Erythroblast (primary cell): Measurements from ENCODE around the gene MSI2.

Source experiments
- DNase-seq, 2 experiments: peaks; one replicate each; lab custom pipeline; 2025; lab: John Stamatoyannopoulos, UW
- GATA1 ChIP-seq: IDR thresholded peaks from 2 replicates; pipeline ENCODE4 v1.6.1; 2011; ENCODE audit warnings: low read depth, mild to moderate bottlenecking, control low read depth, low read length, moderate library complexity
- POLR2A ChIP-seq: IDR thresholded peaks from 2 replicates; pipeline ENCODE4 v1.6.1; 2011; ENCODE audit warnings: mild to moderate bottlenecking, low read length

The MSI2 gene

DNA sequence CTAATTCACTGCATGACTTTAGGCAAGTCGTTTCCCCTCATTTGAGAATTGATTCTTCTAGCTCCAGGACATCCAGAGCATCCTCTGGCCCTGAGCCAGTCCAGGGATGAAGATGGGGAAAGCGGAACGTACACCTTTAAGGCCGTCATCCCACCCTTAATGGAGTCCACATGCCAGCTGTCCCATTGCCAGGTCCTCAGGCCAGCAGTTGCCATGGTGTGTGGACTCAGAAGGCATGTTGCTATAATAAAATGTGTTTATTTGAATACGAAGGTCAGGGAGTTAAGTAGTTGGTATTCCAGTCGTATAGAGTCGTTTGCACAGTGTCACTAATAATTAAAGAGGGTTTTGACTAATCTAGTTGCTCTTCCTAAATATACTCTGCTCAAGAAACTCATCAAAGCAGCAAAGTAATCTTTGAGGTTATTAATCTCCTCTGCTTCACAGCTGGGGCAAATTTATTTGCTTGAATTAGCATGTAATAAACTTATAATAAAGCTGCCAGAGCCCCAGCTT lies 458.4 kb downstream of the MSI2 start:
- no peak for TF ChIP-seq GATA1
- no peak for TF ChIP-seq POLR2A
- no peak for DNase-seq

GRCh38 chr17:57715981-57716380 lies 459.7 kb downstream of the MSI2 start:
- DNase-seq: no peak
- TF ChIP-seq GATA1 (no peak), POLR2A (no peak)

DNA sequence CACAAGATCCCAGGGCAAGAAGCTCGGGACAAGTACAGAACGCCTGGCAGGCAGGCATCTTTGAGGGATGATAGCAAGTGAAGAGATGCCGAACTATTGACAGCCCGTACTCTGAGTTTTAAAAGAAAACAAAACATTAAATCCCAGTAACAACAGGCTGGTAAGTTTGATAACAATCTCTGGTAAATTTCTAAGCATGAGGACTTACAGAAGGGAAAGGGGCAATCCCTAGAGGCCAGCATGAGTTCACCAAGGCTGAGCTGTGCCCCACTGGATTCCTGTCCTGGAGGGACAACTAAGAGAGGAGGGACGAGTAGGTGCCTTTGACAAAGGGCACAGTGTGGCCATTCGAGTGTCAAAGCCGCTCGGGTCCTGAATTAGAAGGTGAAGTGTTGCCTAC lies 462.6 kb downstream of the MSI2 start:
- TF ChIP-seq POLR2A (no peak), GATA1 (no peak)
- DNase-seq: no peak

DNA sequence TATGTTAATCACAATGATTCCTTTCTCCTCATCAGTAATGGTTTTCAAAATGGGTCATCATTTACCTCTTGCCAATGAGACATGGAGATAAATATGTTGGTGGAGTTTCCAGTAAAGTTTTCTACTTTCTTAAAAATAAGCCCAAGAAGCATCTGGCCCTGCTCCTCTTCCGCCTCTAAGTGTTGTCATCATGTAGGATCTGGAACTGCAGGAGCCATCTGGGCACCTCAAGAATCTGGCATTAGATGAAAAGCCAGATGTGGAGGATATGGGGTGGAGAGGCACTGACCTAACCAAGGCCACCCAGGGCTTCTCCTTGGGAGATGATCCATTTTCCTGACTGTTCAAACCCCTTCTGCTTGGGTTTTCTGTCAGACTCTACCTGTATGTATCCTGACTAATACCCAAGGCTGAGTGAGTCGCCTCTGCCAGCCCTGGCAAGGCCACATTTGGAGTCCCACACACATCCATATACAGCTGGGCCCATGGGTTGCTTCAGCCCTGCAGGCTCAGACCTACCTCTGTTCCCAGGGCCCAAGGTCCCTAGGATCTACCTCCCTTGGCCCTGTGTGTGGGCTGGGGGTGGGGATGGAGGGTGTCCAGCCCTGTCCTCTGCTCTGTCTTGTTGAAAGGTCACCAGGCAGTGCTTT lies 464.2 kb downstream of the MSI2 start:
- TF ChIP-seq POLR2A (no peak), GATA1 (no peak)
- no peak for DNase-seq

DNA sequence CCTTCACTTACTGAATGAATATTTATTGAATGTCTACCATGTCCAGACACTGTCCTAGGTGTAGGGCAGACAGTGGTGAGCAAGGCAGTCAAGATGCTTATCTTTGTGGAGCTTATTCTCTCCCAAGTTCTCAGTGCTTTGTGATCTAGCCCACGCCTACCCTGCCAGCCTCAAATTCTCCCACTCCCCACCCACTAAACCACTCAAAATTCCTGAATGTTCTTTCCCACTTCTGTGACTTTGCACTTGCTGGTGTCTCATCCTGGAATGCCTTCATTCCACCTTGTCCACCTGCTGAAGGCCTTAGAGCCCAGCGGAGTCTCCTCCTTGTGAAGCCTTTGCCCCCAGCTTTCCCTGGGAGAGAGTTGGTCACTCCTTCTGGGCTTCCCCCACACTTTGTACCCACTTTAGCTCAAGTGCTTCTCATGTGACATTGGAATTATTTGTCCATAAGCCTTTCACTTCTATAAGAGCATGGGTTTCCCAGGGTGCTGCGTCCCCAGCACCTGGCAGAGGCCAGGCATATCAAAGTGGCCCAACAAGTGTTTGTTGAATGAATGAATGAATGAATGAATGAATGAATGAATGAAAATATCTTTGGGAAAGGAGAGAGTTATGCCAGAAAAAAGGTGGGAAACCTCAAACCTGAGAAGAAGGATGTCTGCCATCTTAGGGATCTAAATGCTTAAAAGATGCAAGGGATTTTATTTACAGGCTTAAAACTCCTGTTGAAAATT lies 465.8 kb downstream of the MSI2 start:
- DNase-seq: no peak

GRCh38 chr17:57722704-57723043 lies 466.4 kb downstream of the MSI2 start:
- no peak for DNase-seq
- TF ChIP-seq POLR2A (no peak), GATA1 (no peak)

More for the DNA sequence above, 465.8 kb downstream of the MSI2 start:
- no peak for TF ChIP-seq POLR2A
- TF ChIP-seq GATA1: no peak

DNA sequence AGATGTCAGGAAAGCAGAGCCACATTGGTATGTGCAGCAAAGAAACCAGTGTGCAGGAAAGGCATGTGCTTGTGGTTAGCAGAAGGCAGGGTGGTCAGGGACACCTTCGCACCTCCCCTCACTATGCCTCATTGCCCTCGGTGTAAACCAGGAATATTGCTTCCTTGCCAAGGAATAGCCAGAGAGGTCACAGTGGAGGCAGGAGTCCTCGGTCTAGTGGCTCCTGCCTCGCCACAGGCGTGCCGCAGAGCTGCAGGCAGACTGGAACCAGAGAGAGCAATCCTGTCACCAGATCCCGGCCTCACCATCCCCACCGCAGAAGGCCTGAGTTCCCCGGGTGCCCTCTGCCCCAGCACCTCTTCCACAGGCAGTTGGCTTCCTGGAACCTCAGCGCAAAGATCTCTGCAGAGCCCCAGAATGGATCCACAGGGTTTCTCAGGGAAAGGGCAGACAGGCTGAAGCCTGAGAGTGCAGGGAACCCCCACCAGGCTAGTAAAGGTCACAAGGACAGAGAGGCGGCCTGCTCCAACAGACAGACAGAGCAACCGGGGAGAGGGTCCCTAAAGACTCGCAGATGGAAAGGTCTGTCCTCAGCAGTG lies 467.2 kb downstream of the MSI2 start:
- DNase-seq: no peak
- TF ChIP-seq GATA1 (no peak), POLR2A (no peak)

- TF ChIP-seq POLR2A: no peak
- no peak for TF ChIP-seq GATA1
- no peak for DNase-seq
These were observed 467.9 kb downstream of the MSI2 start for GRCh38 chr17:57724026-57724728.

- DNase-seq: no peak
- no peak for TF ChIP-seq GATA1
- TF ChIP-seq POLR2A: no peak
These were observed 468.4 kb downstream of the MSI2 start for GRCh38 chr17:57724729-57725125.

- no peak for DNase-seq
- TF ChIP-seq GATA1 (no peak), POLR2A (no peak)
These were observed 470.0 kb downstream of the MSI2 start for GRCh38 chr17:57726213-57726790.

DNA sequence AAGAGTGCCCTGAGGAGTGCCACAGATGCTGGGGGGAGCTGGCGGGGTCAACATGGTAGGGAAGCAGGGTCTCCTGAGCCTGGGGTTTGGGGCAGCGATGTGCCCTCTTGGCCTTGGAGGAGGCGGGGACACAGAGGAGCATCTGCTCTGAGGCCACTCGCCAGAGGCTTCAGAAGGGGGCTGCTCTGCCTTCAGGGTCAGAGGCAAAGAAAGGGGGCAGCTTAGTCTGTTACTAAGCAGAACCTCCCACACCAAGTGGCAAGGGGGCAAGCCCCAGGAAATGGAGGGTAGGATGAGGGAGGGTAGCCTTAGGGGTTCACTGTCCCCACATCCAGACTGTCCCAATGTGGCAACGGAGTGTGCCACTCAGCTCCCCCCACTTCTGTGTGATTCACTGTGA lies 470.5 kb downstream of the MSI2 start:
- DNase-seq: no peak
- TF ChIP-seq POLR2A (no peak), GATA1 (no peak)

DNA sequence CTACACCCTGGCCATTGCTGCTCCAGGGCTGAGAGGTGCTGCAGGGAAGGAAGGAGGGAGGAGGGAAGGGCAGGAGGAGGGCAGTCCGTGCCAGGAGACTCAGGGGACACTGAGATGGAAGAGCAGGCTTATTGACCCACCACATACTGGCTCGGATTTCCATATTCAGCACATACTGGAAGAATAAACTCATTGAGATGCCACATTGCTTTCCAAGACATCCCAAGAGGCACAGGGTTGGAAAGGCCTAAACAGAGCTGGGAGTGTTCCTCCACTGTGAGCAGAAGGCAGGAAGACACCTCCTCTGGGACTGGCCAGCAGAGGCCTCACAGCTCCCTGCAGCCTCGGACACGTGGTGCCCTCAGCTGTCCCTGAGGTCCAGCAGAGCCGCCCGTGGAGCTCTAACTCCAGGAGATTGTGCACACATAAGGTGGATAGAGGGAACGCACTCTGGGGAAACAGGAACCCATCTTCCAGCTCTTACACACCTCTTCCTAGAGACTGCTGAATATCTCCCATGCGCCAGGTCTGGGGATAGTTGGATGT lies 471.4 kb downstream of the MSI2 start:
- TF ChIP-seq POLR2A (no peak), GATA1 (no peak)
- no peak for DNase-seq
